HL-60/S4 treated with retinoic acid at 250 ng/mL for 4 days and 3 days (cell line): ENCODE results near the gene TALDO1.
"Not testable (repeated sequence)": the region's sequence is repeated elsewhere in the genome, so short reads cannot be mapped to it uniquely, and the experiment has no call there.

ENCODE experiments used
- in situ Hi-C: fragments of 300-500 bp; cut with MboI; formaldehyde crosslinking; loops from 2 replicates; pipeline ENCODE4 v1.7.0; 2022; ENCODE audit warnings: low sequenced_read_pairs

TALDO1 gene

GRCh38 chr11:733072-733471 is 14.2 kb upstream of the TALDO1 start:
- in situ Hi-C loops: no loop called here

DNA sequence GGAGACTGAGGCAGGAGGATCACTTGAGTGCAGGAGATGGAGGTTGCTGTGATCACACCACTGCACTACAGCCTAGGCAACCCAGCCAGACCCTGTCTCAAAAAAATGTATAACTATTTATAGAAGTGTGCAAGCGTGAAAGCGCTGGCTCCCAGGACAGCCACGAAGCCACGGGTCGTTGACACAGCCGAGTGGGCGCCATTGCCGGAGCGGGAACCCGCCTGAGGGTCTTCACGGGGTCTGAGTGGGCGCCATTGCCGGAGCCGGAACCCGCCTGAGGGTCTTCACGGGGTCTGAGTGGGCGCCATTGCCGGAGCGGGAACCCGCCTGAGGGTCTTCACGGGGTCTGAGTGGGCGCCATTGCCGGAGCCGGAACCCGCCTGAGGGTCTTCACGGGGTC is 12.7 kb upstream of the TALDO1 start:
- in situ Hi-C loops: not testable (repeated sequence)

- in situ Hi-C loops: no loop called here
Measured at GRCh38 chr11:737366-737765, 9.9 kb upstream of the TALDO1 start.

DNA sequence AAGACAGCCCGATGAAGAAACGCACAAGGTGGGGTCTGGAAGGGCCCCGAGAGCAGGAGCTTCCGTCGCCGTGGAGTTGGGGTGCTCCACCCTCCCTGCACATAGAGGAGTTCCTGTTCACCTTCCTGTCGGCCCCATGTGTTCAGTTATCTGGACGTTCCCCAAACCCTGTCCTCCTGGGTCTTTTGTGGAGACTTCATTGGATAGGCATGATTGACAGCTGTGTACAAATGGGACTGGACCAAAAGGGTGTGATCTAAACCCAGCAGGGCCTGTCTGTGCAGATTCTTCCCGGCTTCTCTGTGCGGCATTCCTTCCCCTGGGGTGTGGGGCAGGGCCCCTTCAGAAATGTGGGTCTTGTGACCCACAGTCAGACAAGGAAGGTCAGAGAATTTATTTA is 9.4 kb upstream of the TALDO1 start:
- in situ Hi-C loops: not testable (repeated sequence)

DNA sequence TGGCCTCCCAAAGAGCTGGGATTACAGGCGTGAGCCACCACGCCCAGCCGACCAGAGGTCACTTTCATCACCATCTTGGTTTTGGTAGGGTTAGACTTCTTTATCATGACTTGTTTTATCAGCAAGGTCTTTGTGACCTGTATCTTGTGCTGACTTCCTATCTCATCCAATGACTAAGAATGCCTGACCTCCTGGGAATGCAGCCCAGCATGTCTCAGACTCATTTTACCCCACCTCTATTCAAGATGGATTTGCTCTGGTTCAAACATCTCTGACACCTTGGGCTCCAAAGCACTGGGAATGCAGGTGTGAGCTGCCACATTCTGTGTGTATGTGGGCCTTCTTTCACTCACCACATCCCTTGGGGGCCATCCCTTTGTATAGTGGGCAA is 5.1 kb upstream of the TALDO1 start:
- in situ Hi-C loops: no loop called here

DNA sequence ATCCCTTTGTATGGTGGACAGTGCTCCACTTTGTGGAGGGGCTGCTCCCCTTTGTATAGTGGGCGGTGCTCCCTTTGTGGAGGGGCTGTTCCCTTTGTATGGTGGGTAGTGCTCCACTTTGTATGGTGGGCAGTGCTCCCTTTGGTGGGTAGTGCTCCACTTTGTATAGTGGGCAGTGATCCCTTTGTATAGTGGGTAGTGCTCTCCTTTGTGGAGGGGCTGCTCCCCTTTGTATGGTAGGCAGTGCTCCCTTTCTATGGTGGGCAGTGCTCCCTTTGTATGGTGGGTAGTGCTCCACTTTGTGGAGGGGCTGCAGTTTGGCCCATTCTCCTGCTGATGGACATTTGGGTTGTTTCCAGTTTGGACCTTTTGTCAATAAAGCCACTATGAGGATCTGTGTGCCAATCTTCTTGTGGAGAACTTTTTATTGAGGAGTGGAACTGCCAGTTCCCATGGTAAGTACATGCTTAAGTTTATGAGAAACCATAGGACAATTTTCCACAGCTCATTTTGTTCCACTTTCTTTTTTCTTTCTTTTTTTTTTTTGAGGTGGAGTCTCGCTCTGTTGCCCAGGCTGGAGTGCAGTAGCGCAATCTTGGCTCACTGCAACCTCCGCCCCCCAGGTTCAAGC is 4.6 kb upstream of the TALDO1 start:
- in situ Hi-C loops: no loop called here

DNA sequence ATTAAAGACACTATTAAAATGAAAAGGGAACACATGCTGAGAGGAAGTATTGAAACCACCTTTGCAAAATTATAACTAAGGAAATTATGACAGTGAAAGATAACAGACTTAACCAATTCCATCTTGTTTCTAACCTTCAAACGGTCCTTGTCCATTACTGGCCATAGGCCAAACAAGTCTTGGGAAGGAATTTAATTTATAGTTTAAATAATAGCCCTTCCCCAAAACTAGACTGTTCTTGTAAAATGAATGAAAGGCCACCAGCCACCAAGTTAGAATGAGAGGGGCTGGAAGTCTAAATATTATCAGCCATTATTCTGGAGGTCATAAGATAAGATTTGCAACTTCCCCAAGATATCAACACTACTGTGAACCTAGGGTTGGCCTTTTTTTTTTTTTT is 1.8 kb upstream of the TALDO1 start:
- in situ Hi-C loops: no loop called here

- in situ Hi-C loops: no loop called here
Measured at GRCh38 chr11:746289-747157, 741 bp upstream of the TALDO1 start.

- in situ Hi-C loops: no loop called here
Measured at GRCh38 chr11:748007-748359, 719 bp downstream of the TALDO1 start.

- in situ Hi-C loops: no loop called here
Measured at GRCh38 chr11:749731-750130, 2.5 kb downstream of the TALDO1 start.

- in situ Hi-C loops: no loop called here
Measured at GRCh38 chr11:760236-760635, 13.0 kb downstream of the TALDO1 start.

DNA sequence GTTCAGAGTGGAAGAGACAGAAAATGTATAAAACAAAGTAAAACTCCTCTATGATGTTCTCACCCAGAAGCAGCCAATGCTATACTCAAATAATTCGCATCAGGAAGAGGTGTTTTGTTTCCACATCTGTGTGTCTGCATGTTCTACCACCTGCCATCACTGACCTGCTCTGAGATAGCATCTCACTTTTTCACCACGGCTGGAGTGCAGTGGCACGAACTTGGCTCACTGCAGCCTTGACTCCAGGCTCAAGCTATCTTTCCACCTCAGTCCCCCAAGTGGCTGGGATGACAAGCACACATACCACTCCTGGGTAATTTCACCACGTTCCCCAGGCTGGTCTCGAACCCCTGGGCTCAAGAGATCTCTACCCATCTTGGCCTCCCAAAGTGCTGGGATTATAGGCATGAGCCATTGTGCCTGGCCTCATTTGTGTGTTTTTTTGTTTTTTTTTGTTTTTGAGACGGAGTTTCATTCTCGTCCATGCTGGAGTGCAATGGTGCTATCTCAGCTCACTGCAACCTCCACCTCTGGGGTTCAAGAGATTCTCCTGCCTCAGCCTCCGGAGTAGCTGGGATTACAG is 14.4 kb downstream of the TALDO1 start:
- in situ Hi-C loops: no loop called here

- in situ Hi-C loops: no loop called here
Measured at GRCh38 chr11:762421-763072, 15.3 kb downstream of the TALDO1 start.

GRCh38 chr11:763073-763463 is 15.8 kb downstream of the TALDO1 start:
- in situ Hi-C loops: no loop called here

- in situ Hi-C loops: no loop called here
Measured at GRCh38 chr11:763549-764321, 16.5 kb downstream of the TALDO1 start.

- in situ Hi-C loops: no loop called here
Measured at GRCh38 chr11:764322-765024, 17.2 kb downstream of the TALDO1 start.

DNA sequence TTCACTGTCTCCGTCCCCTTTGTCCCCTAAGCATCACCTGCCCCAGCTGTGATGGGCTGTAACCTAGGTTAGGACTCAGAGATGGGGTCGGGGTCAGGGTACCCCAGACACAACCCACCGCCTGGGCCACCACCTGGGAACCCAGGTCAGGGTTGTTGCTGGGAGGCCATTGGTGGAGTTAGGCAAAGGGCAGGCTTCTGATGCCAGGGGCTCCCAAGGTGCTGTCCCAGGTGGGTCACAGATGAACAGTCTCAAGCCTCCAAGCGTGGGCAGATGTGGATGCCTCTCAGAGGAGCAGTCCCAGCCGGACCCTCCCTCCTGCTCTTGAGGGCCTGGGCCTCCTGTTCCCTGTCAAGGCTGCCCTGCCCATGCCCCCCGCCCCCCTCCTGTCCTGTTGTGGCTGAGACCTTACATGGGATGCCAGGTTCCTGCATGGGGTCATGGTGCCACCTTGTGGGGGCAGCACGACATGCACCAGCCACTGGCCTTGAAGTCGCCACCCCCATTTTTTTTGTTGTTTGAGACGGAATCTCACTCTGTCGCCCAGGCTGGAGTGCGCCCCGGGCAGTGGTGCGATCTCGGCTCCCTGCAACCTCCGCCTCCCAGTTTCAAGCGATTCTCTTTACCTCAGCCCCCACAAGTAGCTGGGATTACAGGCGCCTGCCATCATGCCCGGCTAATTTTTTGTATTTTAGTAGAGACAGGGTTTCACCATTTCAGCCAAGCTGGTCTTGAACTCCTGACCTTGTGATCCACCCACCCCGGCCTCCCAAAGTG is 17.9 kb downstream of the TALDO1 start:
- in situ Hi-C loops: no loop called here

GRCh38 chr11:765802-766091 is 18.5 kb downstream of the TALDO1 start:
- in situ Hi-C loops: no loop called here

DNA sequence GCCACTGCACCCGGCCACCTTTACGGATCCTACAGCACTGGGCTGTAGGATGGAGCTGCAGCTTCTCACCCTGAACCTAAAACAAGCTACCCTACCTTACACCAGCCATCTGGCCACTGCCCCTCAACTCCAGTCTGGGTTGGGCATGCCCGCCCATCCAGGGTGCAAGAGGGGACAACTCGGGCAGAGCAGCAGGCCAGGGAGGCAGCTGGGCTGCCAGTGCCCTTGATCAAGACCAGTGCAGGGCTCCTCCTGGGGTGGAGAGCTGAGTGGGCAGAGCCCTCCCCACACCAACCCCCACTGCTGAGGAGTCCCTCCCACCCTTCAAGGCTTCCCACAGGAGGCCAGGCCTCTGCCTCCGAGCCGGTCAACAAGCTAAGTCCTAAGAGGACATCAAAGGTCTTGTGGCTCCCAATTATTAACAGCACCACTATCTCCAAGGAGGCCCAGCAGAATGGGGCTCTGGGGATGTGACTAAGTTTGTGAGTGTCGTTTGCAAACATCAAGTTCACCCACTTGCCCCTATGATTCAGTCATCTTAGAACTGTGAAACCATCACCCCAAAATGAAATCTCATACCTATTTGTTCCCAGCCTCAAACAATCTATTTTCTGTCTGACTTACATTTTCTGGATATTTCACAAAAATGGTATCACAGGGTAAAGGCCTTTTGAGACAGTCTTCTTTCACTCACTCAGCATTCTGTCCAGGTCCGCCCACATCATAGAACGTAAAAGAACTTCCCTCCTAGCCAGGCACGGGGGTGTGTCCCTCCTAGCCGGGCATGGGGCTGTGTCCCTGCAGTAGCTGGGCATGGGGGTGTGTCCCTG is 19.1 kb downstream of the TALDO1 start:
- in situ Hi-C loops: no loop called here
